OCI-LY1 (cell line): ENCODE measurements around the gene ENPP7.

Experiments
- H2AFZ ChIP-seq: fragments of 200-600 bp; sonication (generic), shearing (Covaris generic); 2 replicates; pipeline ENCODE4 v1.6.0; 2014; ENCODE audit warnings: antibody characterized with exemption, mild to moderate bottlenecking, low read length
- H3F3A ChIP-seq: fragments of 200-600 bp; sonication (generic), shearing (Covaris generic); 2 replicates; pipeline ENCODE4 v1.6.0; 2014; ENCODE audit warnings: mild to moderate bottlenecking, antibody characterized with exemption, low read length, moderate library complexity; ENCODE audit not compliant: insufficient read depth
- H3K27ac ChIP-seq: fragments of 200-600 bp; sonication (generic); 2 replicates; pipeline ENCODE4 v1.5.1; 2014; ENCODE audit warnings: low read length, mixed run types, mild to moderate bottlenecking, low read depth; ENCODE audit not compliant: poor library complexity, severe bottlenecking
- H3K27me3 ChIP-seq: fragments of 200-600 bp; sonication (generic); 2 replicates; pipeline ENCODE4 v1.6.0; 2014; ENCODE audit warnings: antibody characterized with exemption, mild to moderate bottlenecking, low read length, moderate library complexity; ENCODE audit not compliant: insufficient read depth
- H3K36me3 ChIP-seq: fragments of 200-600 bp; sonication (generic); 2 replicates; pipeline ENCODE4 v1.6.1; 2014; ENCODE audit warnings: mild to moderate bottlenecking, antibody characterized with exemption, low read length, moderate library complexity, mixed read lengths; ENCODE audit not compliant: insufficient read depth
- H3K4me1 ChIP-seq: fragments of 200-600 bp; sonication (generic); 2 replicates; pipeline ENCODE4 v1.5.1; 2014; ENCODE audit warnings: mild to moderate bottlenecking, low read length, moderate library complexity; ENCODE audit not compliant: insufficient read depth, severe bottlenecking
- H3K4me2 ChIP-seq: fragments of 200-600 bp; sonication (generic), shearing (Covaris generic); 2 replicates; pipeline ENCODE4 v1.6.1; 2014; ENCODE audit warnings: low read length
- H3K4me3 ChIP-seq: fragments of 200-600 bp; sonication (generic); 2 replicates; pipeline ENCODE4 v1.5.1; 2014; ENCODE audit warnings: low read length, low read depth, mild to moderate bottlenecking, mixed read lengths; ENCODE audit not compliant: poor library complexity, severe bottlenecking
- H3K79me2 ChIP-seq: fragments of 200-600 bp; shearing (Covaris generic); 2 replicates; pipeline ENCODE4 v1.6.1; 2016; ENCODE audit warnings: mixed run types, low read length, mixed read lengths; ENCODE audit not compliant: insufficient read depth
- H3K9ac ChIP-seq: fragments of 200-600 bp; sonication (generic), shearing (Covaris generic); 2 replicates; pipeline ENCODE4 v1.6.1; 2014; ENCODE audit warnings: mild to moderate bottlenecking, low read length, mixed read lengths
- H3K9me2 ChIP-seq: fragments of 200-600 bp; sonication (generic), shearing (Covaris generic); 2 replicates; pipeline ENCODE4 v1.6.1; 2014; ENCODE audit warnings: low read depth, mild to moderate bottlenecking, low read length, mixed read lengths
- H3K9me3 ChIP-seq: fragments of 200-600 bp; shearing (Covaris generic); 2 replicates; pipeline ENCODE4 v1.6.1; 2014; ENCODE audit warnings: low read length, mixed read lengths
- H4K20me1 ChIP-seq: fragments of 200-600 bp; sonication (generic), shearing (Covaris generic); 2 replicates; pipeline ENCODE4 v1.6.0; 2016; ENCODE audit warnings: mild to moderate bottlenecking, low read length; ENCODE audit not compliant: insufficient read depth
- CTCF ChIP-seq: fragments of 200-600 bp; sonication (generic), shearing (Covaris generic); IDR thresholded peaks from 2 replicates; pipeline ENCODE4 v1.5.1; 2017; ENCODE audit warnings: mild to moderate bottlenecking, antibody characterized with exemption, low read length, moderate library complexity, mixed read lengths
- EZH2 ChIP-seq: fragments of 200-600 bp; sonication (generic), shearing (Covaris generic); IDR thresholded peaks from 2 replicates; pipeline ENCODE4 v1.8.0; 2017; ENCODE audit warnings: borderline replicate concordance, mixed run types, mild to moderate bottlenecking, antibody characterized with exemption, low read length, moderate library complexity, mixed read lengths

ENPP7 gene

GRCh38 chr17:79790805-79791734, 60.3 kb downstream of the ENPP7 start:
- H3K79me2 ChIP-seq: no peaks in the 10 kb centered on the region

GRCh38 chr17:79791735-79792161, 61.0 kb downstream of the ENPP7 start:
- Histone ChIP-seq H2AFZ (no peak overlapping the region), H3K9me3 (no peaks in the 10 kb centered on the region), H3K9ac (no peak overlapping the region), H3K4me2 (no peak overlapping the region), H3K9me2 (no peaks in the 10 kb centered on the region), H3F3A (no peaks in the 10 kb centered on the region), H4K20me1 (no peaks in the 10 kb centered on the region), H3K79me2 (no peaks in the 10 kb centered on the region), H3K4me3 (no peak overlapping the region), H3K36me3 (peaks cover 20% of the 10 kb centered on the region), H3K27ac (no peak overlapping the region), H3K27me3 (no peaks in the 10 kb centered on the region), H3K4me1 (peaks cover 12% of the 10 kb centered on the region)
- no peak for TF ChIP-seq EZH2
- TF ChIP-seq CTCF: no peak

More at GRCh38 chr17:79790805-79791734, 60.3 kb downstream of the ENPP7 start:
- H3K27me3 ChIP-seq: no peaks in the 10 kb centered on the region
- H3K4me1 ChIP-seq: peaks cover 8% of the 10 kb centered on the region
- peaks cover 20% of the 10 kb centered on the region for H3K36me3 ChIP-seq
- no peaks in the 10 kb centered on the region for H3K9me3 ChIP-seq
- no peak overlapping the region for H3K4me2 ChIP-seq
- H3K9me2 ChIP-seq: no peaks in the 10 kb centered on the region
- H2AFZ ChIP-seq: no peak overlapping the region
- H3K9ac ChIP-seq: no peak overlapping the region
- no peak overlapping the region for H3K4me3 ChIP-seq
- no peak overlapping the region for H3K27ac ChIP-seq
- H4K20me1 ChIP-seq: no peaks in the 10 kb centered on the region
- H3F3A ChIP-seq: no peaks in the 10 kb centered on the region
- TF ChIP-seq EZH2: no peak
- no peak for TF ChIP-seq CTCF
